Activated CD8-positive, alpha-beta memory T cell treated with anti-CD3 and anti-CD28 coated beads for 1 hour (primary cell): ENCODE results near the gene SYNGR3.
"Not testable (repeated sequence)": the region's sequence is repeated elsewhere in the genome, so short reads cannot be mapped to it uniquely, and the experiment has no call there.

Experiments
- DNase-seq, 2 donors: peaks; one replicate each; pipeline ENCODE4 v3.0.0-alpha.2; 2020; ENCODE audit warnings: low read depth in 1 of 2; ENCODE audit errors: extremely low read depth in 1 of 2

Gene SYNGR3

DNA sequence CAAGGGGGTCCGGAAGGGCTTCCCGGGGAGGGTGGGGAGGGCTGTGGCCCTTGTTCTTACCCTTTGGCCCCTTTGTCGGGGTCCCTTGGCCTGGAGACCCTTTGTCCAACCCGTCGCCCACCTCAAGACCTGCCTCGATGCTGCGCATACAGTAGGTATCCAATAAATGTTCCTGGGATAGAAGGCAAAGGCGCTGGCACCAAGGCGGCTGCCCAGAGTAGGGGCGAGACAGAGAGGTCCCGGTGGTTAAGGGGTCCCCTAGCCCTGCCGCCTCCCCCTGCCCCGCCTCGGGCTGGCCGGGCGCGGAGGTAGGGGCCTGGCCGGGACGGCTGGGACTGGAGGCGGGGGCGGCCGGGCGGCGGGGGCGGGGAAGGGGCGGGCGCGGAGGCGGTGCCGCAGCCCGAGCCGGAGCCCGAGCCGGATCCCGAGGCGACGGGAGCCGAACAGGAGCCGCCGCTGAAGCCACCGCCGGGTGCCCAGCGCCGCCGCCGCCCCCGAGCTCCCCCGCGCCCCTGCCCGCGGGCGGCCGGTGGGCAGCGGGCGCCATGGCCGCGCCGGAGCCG lies 36.8 kb downstream of the SYNGR3 start, which contains the start of gene NHERF2:
NHERF2 (plus strand) TSS at position 442 of the 563 bp plus-strand sequence; CDS start at position 546, 104 bp downstream.
- DNase-seq = no peak

DNA sequence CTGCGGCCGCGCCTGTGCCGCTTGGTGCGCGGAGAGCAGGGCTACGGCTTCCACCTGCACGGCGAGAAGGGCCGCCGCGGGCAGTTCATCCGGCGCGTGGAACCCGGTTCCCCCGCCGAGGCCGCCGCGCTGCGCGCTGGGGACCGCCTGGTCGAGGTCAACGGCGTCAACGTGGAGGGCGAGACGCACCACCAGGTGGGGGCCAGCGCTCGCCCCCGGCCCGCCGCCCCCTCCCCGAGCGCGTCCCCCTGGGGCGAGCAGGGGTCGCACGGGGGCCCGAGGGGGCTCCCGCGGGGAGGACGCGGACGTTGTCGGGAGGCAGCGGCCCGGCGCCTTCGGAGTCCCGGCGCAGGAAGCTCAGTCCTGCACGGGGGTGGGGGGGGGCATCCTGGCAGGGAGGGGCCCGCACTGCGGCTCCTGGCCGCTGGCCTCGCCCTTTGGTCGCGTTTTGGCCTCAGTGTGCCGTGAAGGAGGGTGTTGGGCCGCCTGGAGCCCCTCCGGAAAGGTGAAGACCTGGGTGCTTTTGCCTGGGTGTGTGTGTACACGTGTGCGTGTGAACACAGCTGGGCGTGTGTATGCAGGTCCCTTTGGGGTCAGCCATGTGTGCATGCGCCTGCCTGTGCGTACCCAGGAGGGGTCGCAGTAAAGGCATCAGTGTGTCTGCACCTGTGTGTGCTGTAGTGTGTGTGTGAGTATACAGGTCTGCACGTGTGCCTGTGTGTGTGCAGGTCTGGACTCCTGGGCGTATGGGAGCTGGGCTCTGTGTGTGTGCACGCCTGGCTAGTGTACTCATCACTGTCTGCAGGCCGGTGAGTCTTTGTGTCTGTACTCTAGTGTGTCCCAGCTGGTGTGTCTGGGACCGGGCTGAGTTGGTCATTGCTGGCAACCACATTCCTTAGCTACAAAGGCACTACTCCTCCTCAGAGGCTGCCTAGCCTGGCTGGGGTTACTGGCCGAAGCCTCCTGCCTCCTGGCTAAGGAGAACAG lies 37.5 kb downstream of the SYNGR3 start:
- no peak for DNase-seq

DNA sequence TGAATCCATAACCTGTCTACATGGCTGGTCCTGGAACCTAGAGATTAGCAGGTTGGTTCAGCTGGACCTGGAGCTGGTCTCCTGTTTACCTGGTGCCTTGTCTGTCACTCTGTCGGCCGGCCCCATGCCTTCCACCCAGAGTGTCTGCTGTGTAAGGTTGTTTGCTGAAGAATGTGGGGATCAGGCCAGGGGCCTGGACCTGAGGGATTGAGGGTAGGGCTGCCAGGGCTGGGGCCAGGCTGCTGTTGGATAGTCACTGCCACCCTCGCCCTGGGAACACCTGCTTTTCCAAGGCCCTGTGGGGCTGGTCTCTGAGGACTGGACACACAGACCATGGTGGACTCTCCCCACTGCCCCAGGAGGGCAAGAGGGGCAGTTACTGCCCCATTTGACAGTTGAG lies 38.4 kb downstream of the SYNGR3 start:
- no peak for DNase-seq

DNA sequence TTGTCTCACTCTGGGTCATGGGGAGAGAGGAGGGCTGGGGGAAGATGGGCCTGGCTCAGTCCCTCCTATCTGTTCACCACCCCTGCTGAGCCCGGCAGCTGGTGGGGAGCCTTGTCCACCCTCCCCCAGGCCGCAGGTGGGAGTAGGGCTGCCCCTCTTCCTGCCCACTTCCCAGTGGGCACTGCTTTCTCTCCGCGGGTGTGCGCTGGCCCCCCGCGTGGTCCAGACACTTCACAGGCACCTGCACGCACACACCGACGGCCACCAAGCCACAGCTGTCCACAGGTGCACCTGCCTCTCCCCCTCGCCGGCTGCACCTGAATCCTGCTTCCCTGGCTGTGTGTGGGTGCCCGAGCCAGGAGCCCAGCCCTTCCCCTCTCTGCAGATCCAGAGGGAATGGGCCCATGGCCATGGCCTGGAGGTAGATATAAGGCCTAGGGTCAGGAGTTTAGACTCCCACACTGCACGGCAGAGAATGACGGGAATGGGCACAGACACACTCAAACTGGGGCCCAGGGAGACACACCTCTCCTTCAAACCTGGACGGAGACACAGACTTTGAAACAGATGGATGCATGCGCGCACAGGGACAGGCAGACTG lies 39.0 kb downstream of the SYNGR3 start:
- no peak for DNase-seq

DNA sequence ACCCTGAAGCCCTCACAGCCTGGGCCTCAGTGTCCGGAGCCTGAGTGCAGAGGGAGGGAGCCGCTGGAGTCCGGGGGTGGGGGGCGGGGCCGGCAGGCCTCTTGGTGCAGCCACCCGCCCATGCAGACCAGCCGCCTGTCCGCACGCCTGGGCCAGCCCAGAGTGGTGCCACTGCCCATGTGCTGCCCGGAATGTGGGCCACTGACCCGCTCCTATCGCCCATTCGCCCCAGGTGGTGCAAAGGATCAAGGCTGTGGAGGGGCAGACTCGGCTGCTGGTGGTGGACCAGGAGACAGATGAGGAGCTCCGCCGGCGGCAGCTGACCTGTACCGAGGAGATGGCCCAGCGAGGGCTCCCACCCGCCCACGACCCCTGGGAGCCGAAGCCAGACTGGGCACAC lies 39.6 kb downstream of the SYNGR3 start:
- DNase-seq = no peak

- no peak for DNase-seq
These were observed 40.3 kb downstream of the SYNGR3 start for GRCh38 chr16:2030036-2030435.

- no peak for DNase-seq
These were observed 41.4 kb downstream of the SYNGR3 start for GRCh38 chr16:2031081-2031577.

DNA sequence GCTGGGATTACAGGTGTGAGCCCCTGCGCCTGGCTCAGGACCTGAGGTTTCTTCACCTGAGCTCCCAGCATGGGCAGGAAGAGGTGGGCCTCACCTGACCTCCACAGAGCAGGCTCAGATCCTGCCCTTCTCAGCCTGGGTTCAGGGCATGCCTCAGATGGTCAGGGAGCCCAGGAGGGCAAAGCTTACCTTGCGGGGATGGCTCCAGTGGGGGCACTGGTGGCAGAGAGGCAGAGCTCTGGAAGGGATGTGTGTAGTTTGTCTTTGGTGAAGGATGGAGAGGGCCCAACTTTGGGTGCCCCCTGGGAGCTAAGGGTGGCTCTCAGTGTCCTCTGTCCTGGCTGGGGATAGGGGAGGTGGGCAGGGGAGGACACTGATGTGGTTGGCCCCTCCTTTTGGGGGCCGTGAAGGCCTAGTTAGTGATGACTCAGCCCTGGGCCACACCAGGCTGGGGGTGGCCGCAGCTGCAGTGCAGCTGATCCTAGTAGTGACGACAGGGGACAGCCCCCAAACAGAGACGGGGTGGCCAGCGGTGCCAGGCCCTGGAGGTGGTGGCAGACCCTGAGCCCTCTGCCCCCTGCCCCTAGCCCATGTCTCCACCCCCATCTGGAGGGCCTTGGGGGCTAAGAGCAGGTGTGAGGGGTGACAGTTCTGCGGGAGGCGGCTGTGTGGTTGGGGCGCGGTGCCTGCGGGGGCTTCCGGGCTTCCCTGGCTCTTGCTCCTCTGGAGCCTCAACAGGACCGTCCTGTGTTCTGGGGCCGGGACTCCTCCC lies 42.7 kb downstream of the SYNGR3 start:
- no peak for DNase-seq

GRCh38 chr16:2033057-2033908 lies 43.5 kb downstream of the SYNGR3 start:
- DNase-seq = no peak

- DNase-seq = not testable (repeated sequence)
These were observed 44.3 kb downstream of the SYNGR3 start for GRCh38 chr16:2033909-2034695.

- DNase-seq = no peak
These were observed 45.1 kb downstream of the SYNGR3 start for GRCh38 chr16:2034696-2035430.

DNA sequence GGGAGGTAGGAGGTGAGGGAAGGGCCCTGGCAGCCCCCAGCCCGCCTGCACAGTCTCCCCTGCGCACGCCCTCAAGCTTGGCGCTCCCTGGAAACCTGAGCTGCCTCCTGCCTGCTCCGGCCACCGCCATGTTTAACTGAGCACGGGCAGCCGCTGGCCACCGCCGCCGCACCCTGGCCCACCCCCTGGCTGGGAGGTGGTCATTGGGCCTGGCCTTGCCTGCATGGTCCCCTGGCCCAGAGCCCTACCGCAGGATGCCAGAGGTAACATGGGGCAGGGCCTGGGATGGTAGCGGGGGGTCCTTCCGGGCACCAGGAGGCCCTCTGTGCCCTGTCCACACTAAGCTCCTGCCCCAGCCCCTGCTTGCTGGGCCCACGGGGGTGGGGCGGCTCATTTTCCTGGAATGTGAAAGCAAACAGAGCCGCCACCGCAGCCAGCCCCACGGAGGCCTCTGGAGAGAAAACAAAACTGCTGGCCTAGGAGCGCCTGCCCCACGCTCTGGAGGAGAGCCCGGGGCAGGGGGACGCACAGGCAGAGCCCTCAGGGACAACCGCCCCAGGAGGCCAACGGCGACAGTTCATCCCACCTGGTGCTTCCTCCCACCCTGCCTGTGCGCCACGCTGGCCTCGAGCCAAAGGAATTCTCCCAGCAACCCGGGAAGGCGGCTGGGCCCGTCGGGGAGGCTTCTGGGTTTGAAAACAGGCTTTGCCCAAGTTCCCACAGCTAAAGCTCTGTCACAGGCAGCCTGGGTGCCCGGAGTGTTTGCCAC lies 45.8 kb downstream of the SYNGR3 start:
- no peak for DNase-seq

- no peak for DNase-seq
These were observed 46.6 kb downstream of the SYNGR3 start for GRCh38 chr16:2036200-2036966.

DNA sequence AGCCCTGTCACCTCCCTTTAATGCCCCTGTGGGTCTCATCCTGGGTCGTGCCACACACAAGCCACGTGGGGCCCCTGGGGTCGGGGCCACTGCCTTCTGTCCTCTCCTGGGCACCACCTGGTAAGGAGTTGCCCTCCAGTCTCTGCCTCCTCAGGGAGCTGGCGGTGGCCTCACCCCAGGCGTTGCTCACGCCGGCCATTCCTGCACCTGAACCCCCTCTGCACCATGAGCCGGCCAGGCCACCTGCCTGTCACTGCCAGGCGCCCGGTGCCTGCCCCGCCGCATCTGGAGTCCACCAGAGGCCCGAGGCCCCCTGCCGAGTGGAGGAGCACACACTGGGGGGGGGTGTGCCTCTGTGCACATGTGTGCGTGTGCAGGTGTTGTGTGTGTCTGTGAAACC lies 47.3 kb downstream of the SYNGR3 start:
- DNase-seq = no peak

- DNase-seq = no peak
These were observed 48.0 kb downstream of the SYNGR3 start for GRCh38 chr16:2037647-2038381.
